ENCODE results near the gene SORBS2.

The SORBS2 gene

GRCh38 chr4:185755451-185755850, 56.5 kb downstream of the SORBS2 start:
- no peak overlapping the region for H3K4me3 ChIP-seq (ENCODE audit: low read depth, low read length)
- DNase-seq (ENCODE audit: low read depth), result no peak
- no peak for TF ChIP-seq MYC (IDR thresholded peaks at IDR 0.05; ENCODE audit: low read depth, low read length)
- no peak for TF ChIP-seq CTCF (IDR thresholded peaks at IDR 0.05; ENCODE audit: low read depth, low read length)
- TF ChIP-seq MAX (IDR thresholded peaks at IDR 0.05; ENCODE audit: low read depth, low read length), result no peak
- TF ChIP-seq POLR2A (IDR thresholded peaks at IDR 0.05; ENCODE audit: extremely low read depth, insufficient read length), result no peak

- TF ChIP-seq CTCF (IDR thresholded peaks at IDR 0.05; ENCODE audit: low read depth, low read length) (no peak), MAX (IDR thresholded peaks at IDR 0.05; ENCODE audit: low read depth, low read length) (no peak)
- no peak overlapping the region for H3K4me3 ChIP-seq (ENCODE audit: low read depth, low read length)
- DNase-seq (ENCODE audit: low read depth), result no peak
Observed at GRCh38 chr4:185754961-185755360, 57.0 kb downstream of the SORBS2 start.

- no peak overlapping the region for H3K4me3 ChIP-seq (ENCODE audit: low read depth, low read length)
- TF ChIP-seq POLR2A (IDR thresholded peaks at IDR 0.05; ENCODE audit: extremely low read depth, insufficient read length), result no peak
- no peak for TF ChIP-seq MAX (IDR thresholded peaks at IDR 0.05; ENCODE audit: low read depth, low read length)
- TF ChIP-seq MYC (IDR thresholded peaks at IDR 0.05; ENCODE audit: low read depth, low read length), result no peak
- TF ChIP-seq CTCF (IDR thresholded peaks at IDR 0.05; ENCODE audit: low read depth, low read length), result no peak
- no peak for DNase-seq (ENCODE audit: low read depth)
Observed at GRCh38 chr4:185752872-185753271, 59.1 kb downstream of the SORBS2 start.

- no peak for TF ChIP-seq CTCF (IDR thresholded peaks at IDR 0.05; ENCODE audit: low read depth, low read length)
- no peak for TF ChIP-seq POLR2A (IDR thresholded peaks at IDR 0.05; ENCODE audit: extremely low read depth, insufficient read length)
- no peak for TF ChIP-seq MAX (IDR thresholded peaks at IDR 0.05; ENCODE audit: low read depth, low read length)
- DNase-seq (ENCODE audit: low read depth), result no peak
- H3K4me3 ChIP-seq (ENCODE audit: low read depth, low read length), result no peak overlapping the region
Observed at GRCh38 chr4:185749858-185750257, 62.1 kb downstream of the SORBS2 start.

- TF ChIP-seq MYC (IDR thresholded peaks at IDR 0.05; ENCODE audit: low read depth, low read length) (no peak), MAX (IDR thresholded peaks at IDR 0.05; ENCODE audit: low read depth, low read length) (no peak), CTCF (IDR thresholded peaks at IDR 0.05; ENCODE audit: low read depth, low read length) (no peak), POLR2A (IDR thresholded peaks at IDR 0.05; ENCODE audit: extremely low read depth, insufficient read length) (no peak)
- no peak for DNase-seq (ENCODE audit: low read depth)
- no peak overlapping the region for H3K4me3 ChIP-seq (ENCODE audit: low read depth, low read length)
Observed at GRCh38 chr4:185748901-185749390, 63.0 kb downstream of the SORBS2 start.

- no peak for TF ChIP-seq CTCF (IDR thresholded peaks at IDR 0.05; ENCODE audit: low read depth, low read length)
- no peak for TF ChIP-seq POLR2A (IDR thresholded peaks at IDR 0.05; ENCODE audit: extremely low read depth, insufficient read length)
- no peak for TF ChIP-seq MAX (IDR thresholded peaks at IDR 0.05; ENCODE audit: low read depth, low read length)
- TF ChIP-seq MYC (IDR thresholded peaks at IDR 0.05; ENCODE audit: low read depth, low read length), result no peak
- no peak for DNase-seq (ENCODE audit: low read depth)
- H3K4me3 ChIP-seq (ENCODE audit: low read depth, low read length), result no peak overlapping the region
Observed at GRCh38 chr4:185745891-185746290, 66.1 kb downstream of the SORBS2 start.

Data from NB4 (cell line).